ENCODE results near the gene RYR2.
"Not testable (repeated sequence)": the region's sequence is repeated elsewhere in the genome, so short reads cannot be mapped to it uniquely, and the experiment has no call there.

The RYR2 gene

GRCh38 chr1:237279629-237280028 is 237.6 kb downstream of the RYR2 start:
- DNase-seq = no peak

- no peak for DNase-seq
Measured at GRCh38 chr1:237281481-237281880, 239.5 kb downstream of the RYR2 start.

- DNase-seq = no peak
Measured at GRCh38 chr1:237282208-237282783, 240.3 kb downstream of the RYR2 start.

GRCh38 chr1:237287876-237288521 is 246.0 kb downstream of the RYR2 start:
- no peak for DNase-seq

GRCh38 chr1:237293804-237294203 is 251.8 kb downstream of the RYR2 start:
- DNase-seq = no peak

GRCh38 chr1:237296861-237297260 is 254.9 kb downstream of the RYR2 start:
- DNase-seq = no peak

GRCh38 chr1:237300642-237301041 is 258.7 kb downstream of the RYR2 start:
- no peak for DNase-seq

GRCh38 chr1:237303929-237304328 is 261.9 kb downstream of the RYR2 start:
- no peak for DNase-seq

GRCh38 chr1:237306726-237307125 is 264.7 kb downstream of the RYR2 start:
- no peak for DNase-seq

- no peak for DNase-seq
Measured at GRCh38 chr1:237309595-237310118, 267.7 kb downstream of the RYR2 start.

- DNase-seq = no peak
Measured at GRCh38 chr1:237316352-237316751, 274.4 kb downstream of the RYR2 start.

GRCh38 chr1:237318748-237319147 is 276.8 kb downstream of the RYR2 start:
- no peak for DNase-seq

- DNase-seq = no peak
Measured at GRCh38 chr1:237320890-237321289, 278.9 kb downstream of the RYR2 start.

GRCh38 chr1:237324226-237324625 is 282.2 kb downstream of the RYR2 start:
- DNase-seq = no peak

GRCh38 chr1:237327061-237327460 is 285.1 kb downstream of the RYR2 start:
- no peak for DNase-seq

- DNase-seq = no peak
Measured at GRCh38 chr1:237340892-237341291, 298.9 kb downstream of the RYR2 start.

- DNase-seq = no peak
Measured at GRCh38 chr1:237341391-237341790, 299.4 kb downstream of the RYR2 start.

- no peak for DNase-seq
Measured at GRCh38 chr1:237342730-237343129, 300.7 kb downstream of the RYR2 start.

- DNase-seq = no peak
Measured at GRCh38 chr1:237352747-237353146, 310.8 kb downstream of the RYR2 start.

- no peak for DNase-seq
Measured at GRCh38 chr1:237353918-237354317, 311.9 kb downstream of the RYR2 start.

GRCh38 chr1:237355022-237355421 is 313.0 kb downstream of the RYR2 start:
- no peak for DNase-seq

- no peak for DNase-seq
Measured at GRCh38 chr1:237358555-237358954, 316.6 kb downstream of the RYR2 start.

GRCh38 chr1:237367758-237368157 is 325.8 kb downstream of the RYR2 start:
- no peak for DNase-seq

- DNase-seq = not testable (repeated sequence)
Measured at GRCh38 chr1:237371477-237371876, 329.5 kb downstream of the RYR2 start.

- DNase-seq = no peak
Measured at GRCh38 chr1:237383791-237384190, 341.8 kb downstream of the RYR2 start.

All from activated T-cell treated with anti-CD3 and anti-CD28 coated beads for 4 hours (primary cell).